HepG2 (cell line): ENCODE measurements around the gene FOSL2. TPM values are rescaled to one million over a fixed set of nuclear protein-coding genes. Genes with fewer than 3 reads are reported as not detected.

ENCODE experiments used
- ATAC-seq: fragments of 200-7000 bp; cut with Tn5 transposase; 3 replicates; pipeline ENCODE4 v1.9.1; 2020; ENCODE audit warnings: mild to moderate bottlenecking, moderate library complexity
- BruUV-seq: library from RNA; stranded (reverse); fragments of 400-500 nt; replicated peaks from 2 replicates; lab custom pipeline; 2021; lab: Mats Ljungman, UMichigan
- CTCF ChIA-PET: fragments of 300-600 bp; formaldehyde crosslinking; extraction: SDS; loops from one replicate; lab custom pipeline; 2021; ENCODE audit warnings: low total read pairs, inconsistent platforms, low intra/inter-chr PET ratio; lab: Yijun Ruan, JAX
- POLR2A ChIA-PET: fragments of 350-600 bp; sonication (Branson Sonifier 250); formaldehyde crosslinking; loops from one replicate; lab custom pipeline; 2020; ENCODE audit warnings: antibody characterized with exemption, inconsistent platforms; lab: Yijun Ruan, JAX
- DNase-seq: peaks from one replicate; pipeline ENCODE4 v3.0.0-alpha.2; 2015; ENCODE audit warnings: low spot score
- FAIRE-seq: peaks from 3 replicates; lab custom pipeline; 2011; peaks lifted over from hg19 to GRCh38; lab: Jason Lieb, UNC
- H2AFZ ChIP-seq: one replicate; pipeline ENCODE4 v1.6.1; 2011; ENCODE audit warnings: low read length, inconsistent platforms
- H3K27ac ChIP-seq: fragments of 300-600 bp; 3 replicates; pipeline ENCODE4 v1.8.0; 2011; ENCODE audit warnings: mixed run types, mild to moderate bottlenecking, mixed read lengths, low read length, inconsistent platforms; ENCODE audit not compliant: insufficient read depth; ENCODE audit errors: extremely low read length
- H3K27me3 ChIP-seq, 2 experiments: fragments of 200-600 bp in 1 of 2; 2 replicates in 1 of 2; 3 replicates in 1 of 2; pipeline versions ENCODE4 v1.6.0 to v1.8.0; 2011; ENCODE audit warnings: low read length in 2 of 2, mild to moderate bottlenecking in 2 of 2, moderate library complexity in 2 of 2, inconsistent platforms in 1 of 2; ENCODE audit not compliant: insufficient read depth in 2 of 2, control insufficient read depth in 1 of 2
- H3K36me3 ChIP-seq, 2 experiments: fragments of 200-600 bp in 1 of 2; replicated peaks in 1 of 2; 2 replicates in 1 of 2; 3 replicates in 1 of 2; pipeline versions ENCODE4 v1.5.1 to v1.8.0; 2011; ENCODE audit warnings: low read length in 2 of 2, inconsistent platforms in 1 of 2; ENCODE audit not compliant: insufficient read depth in 2 of 2, control insufficient read depth in 1 of 2
- H3K4me1 ChIP-seq: 2 replicates; pipeline ENCODE4 v1.5.1; 2012; ENCODE audit warnings: low read length, inconsistent platforms; ENCODE audit not compliant: insufficient read depth
- H3K4me2 ChIP-seq: 2 replicates; pipeline ENCODE4 v1.6.0; 2011; ENCODE audit warnings: low read depth, low read length, inconsistent platforms
- H3K4me3 ChIP-seq, 3 experiments: fragments of 200-600 bp in 1 of 3; sonication (generic), shearing (Covaris generic) in 1 of 3; replicated peaks in 1 of 3; 2 replicates each; pipeline ENCODE4 v1.5.1; 2011 to 2016; ENCODE audit warnings: low read length in 3 of 3, inconsistent platforms in 2 of 3, low read depth in 2 of 3, mild to moderate bottlenecking in 2 of 3, control low read depth in 1 of 3, mixed read lengths in 1 of 3; ENCODE audit not compliant: insufficient read depth in 1 of 3
- H3K79me2 ChIP-seq: one replicate; pipeline ENCODE4 v1.6.1; 2011; ENCODE audit warnings: low read length, inconsistent platforms; ENCODE audit not compliant: insufficient read depth
- H3K9ac ChIP-seq: 2 replicates; pipeline ENCODE4 v1.6.0; 2011; ENCODE audit warnings: mild to moderate bottlenecking, low read depth, low read length, inconsistent platforms; ENCODE audit not compliant: insufficient read depth
- H3K9me3 ChIP-seq: 2 replicates; pipeline ENCODE4 v1.5.1; 2012; ENCODE audit warnings: mild to moderate bottlenecking, low read length
- H4K20me1 ChIP-seq: 2 replicates; pipeline ENCODE4 v1.6.0; 2011; ENCODE audit warnings: inconsistent platforms, mild to moderate bottlenecking, low read length, moderate library complexity; ENCODE audit not compliant: insufficient read depth
- MAF1 ChIP-seq: sonication (generic); formaldehyde crosslinking; IDR thresholded peaks from 2 replicates; pipeline ENCODE4 v1.5.0; 2020; ENCODE audit warnings: missing genetic modification reagents, borderline replicate concordance
- NFKB2 ChIP-seq: sonication (generic); formaldehyde crosslinking; IDR thresholded peaks from 2 replicates; pipeline ENCODE4 v1.4.0; 2020; ENCODE audit warnings: missing genetic modification reagents, borderline replicate concordance
- NONO ChIP-seq, 2 experiments: fragments of 450-650 bp in 1 of 2; sonication (generic) in 1 of 2; formaldehyde crosslinking in 1 of 2; IDR thresholded peaks in 1 of 2; conservative IDR thresholded peaks in 1 of 2; 2 replicates each; pipeline versions ENCODE4 v1.6.1 to v1.8.0; 2017 to 2022; ENCODE audit warnings: mild to moderate bottlenecking in 1 of 2, missing genetic modification reagents in 1 of 2, moderate library complexity in 1 of 2
- POLR2AphosphoS5 ChIP-seq: IDR thresholded peaks from 2 replicates; pipeline ENCODE4 v1.6.1; 2012; ENCODE audit warnings: low read depth, low read length
- PRPF4 ChIP-seq: fragments of 200-400 bp; formaldehyde crosslinking; IDR thresholded peaks from 2 replicates; pipeline ENCODE4 v1.6.1; 2016; ENCODE audit warnings: low read length, low read depth; ENCODE audit not compliant: poor library complexity, severe bottlenecking
- RFX3 ChIP-seq: IDR thresholded peaks from 2 replicates; pipeline ENCODE4 v1.6.1; 2016; ENCODE audit warnings: missing biosample characterization, missing genetic modification reagents
- ZNF225 ChIP-seq: sonication (generic); formaldehyde crosslinking; IDR thresholded peaks from 2 replicates; pipeline ENCODE4 v1.4.0; 2020; ENCODE audit warnings: mild to moderate bottlenecking, missing genetic modification reagents
- ZNF232 ChIP-seq: sonication (generic); formaldehyde crosslinking; IDR thresholded peaks from 2 replicates; pipeline ENCODE4 v1.4.0; 2020; ENCODE audit warnings: missing genetic modification reagents, borderline replicate concordance
- ZNF326 ChIP-seq: sonication (generic); formaldehyde crosslinking; IDR thresholded peaks from 2 replicates; pipeline ENCODE4 v1.4.0; 2020; ENCODE audit warnings: missing genetic modification reagents, borderline replicate concordance
- ZNF367 ChIP-seq: sonication (generic); formaldehyde crosslinking; IDR thresholded peaks from 2 replicates; pipeline ENCODE4 v1.4.0; 2020; ENCODE audit warnings: missing genetic modification reagents, borderline replicate concordance
- ZNF543 ChIP-seq: sonication (generic); formaldehyde crosslinking; IDR thresholded peaks from 2 replicates; pipeline ENCODE4 v1.4.0; 2020; ENCODE audit warnings: mild to moderate bottlenecking, missing genetic modification reagents
- ZNF780A ChIP-seq: sonication (generic); formaldehyde crosslinking; IDR thresholded peaks from 2 replicates; pipeline ENCODE4 v1.8.0; 2022; ENCODE audit warnings: mild to moderate bottlenecking, missing genetic modification reagents, moderate library complexity
- WGBS: methylation state at CpG from one replicate; pipeline ENCODE4 v1.1.6; 2017; ENCODE audit warnings: low lambda C conversion rate; 5-methylcytosine and 5-hydroxymethylcytosine counted together
- in situ Hi-C: cut with HindIII; loops from 2 replicates; pipeline ENCODE4 v1.10.0; 2017; ENCODE audit warnings: low pct_unique_long_range_greater_than_20kb; ENCODE audit not compliant: extremely low pct_ligation_motif_present
- intact Hi-C: fragments of 100-400 bp; cut with micrococcal nuclease; formaldehyde crosslinking; loops from one replicate; pipeline ENCODE4 v1.10.0; 2022; ENCODE audit not compliant: unreplicated experiment
- polyA plus RNA-seq, 8 experiments: library from polyadenylated mRNA; depleted of rRNA in 3 of 8; stranded (reverse) in 7 of 8; unstranded in 1 of 8; fragments of >200 nt; fragmentation: Illumina TruSeq in 4 of 8; extraction: Trizol in 4 of 8; gene quantifications; 2 replicates each; pipeline versions ENCODE4 v1.2.1 to v1.2.3, GENCODE V29; 2011 to 2016; ENCODE audit warnings: low read depth in 4 of 8, missing spikeins in 1 of 8, mixed read lengths in 1 of 8; ENCODE audit not compliant: insufficient read depth in 1 of 8
- total RNA-seq, 5 experiments: library from RNA; depleted of rRNA; stranded (reverse); fragments of >200 nt; fragmentation: Illumina TruSeq; extraction: Trizol; gene quantifications; 2 replicates each; pipeline ENCODE4 v1.2.3, GENCODE V29; 2016; ENCODE audit warnings: low read depth in 1 of 5
- TF ChIP-seq, protein P1 (sequence below): sonication (generic); formaldehyde crosslinking; conservative IDR thresholded peaks from 2 replicates; pipeline ENCODE4 v1.8.0; 2022; ENCODE audit warnings: missing genetic modification reagents
- TF ChIP-seq, protein P2 (sequence below): sonication (generic); formaldehyde crosslinking; conservative IDR thresholded peaks from 2 replicates; pipeline ENCODE4 v1.4.0; 2020; ENCODE audit warnings: missing genetic modification reagents
- TF ChIP-seq, protein P3 (sequence below): sonication (generic); formaldehyde crosslinking; IDR thresholded peaks from 2 replicates; pipeline ENCODE4 v1.8.0; 2022; ENCODE audit warnings: missing genetic modification reagents, low read depth, mild to moderate bottlenecking, borderline replicate concordance
- TF ChIP-seq, protein P4 (sequence below): sonication (generic); formaldehyde crosslinking; IDR thresholded peaks from 2 replicates; pipeline ENCODE4 v1.4.0; 2020; ENCODE audit warnings: missing genetic modification reagents

The FOSL2 gene
- total and polyA plus RNA-seq, 2 of the 13 experiments (the other 11 are each of a cell fraction or from before 2014, with no cell fraction given): 3.4 to 18.1 TPM

DNA sequence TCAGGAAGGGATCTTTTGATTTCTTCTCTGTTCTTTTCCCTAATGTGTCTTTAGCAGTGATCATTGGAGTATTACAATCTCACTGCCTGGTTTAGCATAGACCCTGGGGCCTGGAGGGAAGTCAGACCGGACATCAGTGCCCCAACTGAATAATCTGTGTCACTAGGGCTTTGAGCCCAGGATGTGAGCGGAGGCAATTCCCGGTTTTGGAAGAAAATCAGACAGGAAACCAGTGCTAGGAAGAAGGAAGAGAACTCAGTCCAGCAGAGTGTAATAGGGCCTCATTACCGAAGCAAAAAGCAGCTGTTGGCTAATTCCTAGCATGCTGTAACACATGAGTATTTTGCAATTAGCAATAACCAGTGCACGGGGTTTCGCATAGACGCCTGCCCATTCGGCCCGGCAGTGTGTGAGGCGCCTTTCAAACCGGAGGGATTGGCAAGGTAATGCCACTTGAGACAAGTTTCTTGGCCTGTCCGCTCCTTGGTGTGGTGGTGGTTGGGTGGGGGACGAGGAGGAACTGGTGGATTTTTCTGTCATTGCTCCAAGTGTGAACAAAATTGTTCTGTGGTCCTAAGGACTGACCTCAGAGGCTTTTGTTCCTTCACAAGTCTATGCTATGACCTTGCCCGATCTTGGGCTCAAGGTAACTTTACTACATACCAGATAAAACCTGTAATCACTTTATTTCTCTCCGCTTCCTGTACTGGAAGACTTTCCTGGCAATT is 2.8 kb downstream of the FOSL2 start:
- H3K9ac ChIP-seq: peak overlapping the region; percentile 94
- POLR2A ChIA-PET: interaction anchor here (0.9 to 2.7 kb wide), 7 partner anchors 17 to 667 kb away, joined by 3 to 38 read pairs (median 5); partner anchors contain the start of genes BABAM2 and RBKS
- H3K27me3 ChIP-seq: no peaks in the 10 kb centered on the region; a peak in 1 of 5 replicates
- in situ Hi-C loops (loop anchor here (10.0 kb wide), 2 partner anchors 641 to 691 kb away; no protein-coding TSS in a partner anchor), intact Hi-C loops (loop anchor here (1.0 to 10.0 kb wide), 4 partner anchors 221 to 693 kb away; no protein-coding TSS in a partner anchor)
- peaks cover 62% of the 10 kb centered on the region for H3K79me2 ChIP-seq
- DNase-seq (no peak), FAIRE-seq (no peak), ATAC-seq (peak; percentile 0; the same call in 1 of the 3 replicates)
- peak overlapping the region; percentile 84 for H3K4me2 ChIP-seq
- peaks cover 51% of the 10 kb centered on the region; the same call in 1 of the 2 replicates for H4K20me1 ChIP-seq
- H3K36me3 ChIP-seq: peaks cover 0 to 7% of the 10 kb centered on the region in 2 experiments; a peak in 2 of 5 replicates
- BruUV-seq: no TSS peak
- CTCF ChIA-PET: interaction anchor here (1.5 to 2.8 kb wide), 3 partner anchors 588 to 712 kb away, joined by 5 to 13 read pairs (median 11); no protein-coding TSS in a partner anchor
- H3K27ac ChIP-seq: peak overlapping the region; percentile 64
- no peak overlapping the region for H2AFZ ChIP-seq
- no peaks in the 10 kb centered on the region for H3K9me3 ChIP-seq
- 4% methylated on average over 15 of the region's 15 CpGs for WGBS
- peak overlapping the region; percentile 91 to 95 (median 93) for H3K4me3 ChIP-seq
- H3K4me1 ChIP-seq: peaks cover 52% of the 10 kb centered on the region
- TF ChIP-seq POLR2AphosphoS5 (no peak), ZNF543 (CRISPR knock-in tag) (no peak), MAF1 (CRISPR knock-in tag) (no peak), NFKB2 (CRISPR knock-in tag) (no peak), RFX3 (CRISPR knock-in tag) (no peak), ZNF780A (CRISPR knock-in tag) (no peak), NONO (IDR thresholded peaks at IDR 0.05) (no peak), NONO (CRISPR knock-in tag; conservative IDR thresholded peaks at IDR 0.05) (no peak), PRPF4 (no peak), ZNF367 (CRISPR knock-in tag) (no peak), ZNF225 (CRISPR knock-in tag) (no peak; the same call in 1 of the 2 replicates), ZNF232 (peak; percentile 27; the same call in 1 of the 2 replicates), ZNF326 (no peak; the same call in 1 of the 2 replicates)
- TF ChIP-seq, protein P1, sequence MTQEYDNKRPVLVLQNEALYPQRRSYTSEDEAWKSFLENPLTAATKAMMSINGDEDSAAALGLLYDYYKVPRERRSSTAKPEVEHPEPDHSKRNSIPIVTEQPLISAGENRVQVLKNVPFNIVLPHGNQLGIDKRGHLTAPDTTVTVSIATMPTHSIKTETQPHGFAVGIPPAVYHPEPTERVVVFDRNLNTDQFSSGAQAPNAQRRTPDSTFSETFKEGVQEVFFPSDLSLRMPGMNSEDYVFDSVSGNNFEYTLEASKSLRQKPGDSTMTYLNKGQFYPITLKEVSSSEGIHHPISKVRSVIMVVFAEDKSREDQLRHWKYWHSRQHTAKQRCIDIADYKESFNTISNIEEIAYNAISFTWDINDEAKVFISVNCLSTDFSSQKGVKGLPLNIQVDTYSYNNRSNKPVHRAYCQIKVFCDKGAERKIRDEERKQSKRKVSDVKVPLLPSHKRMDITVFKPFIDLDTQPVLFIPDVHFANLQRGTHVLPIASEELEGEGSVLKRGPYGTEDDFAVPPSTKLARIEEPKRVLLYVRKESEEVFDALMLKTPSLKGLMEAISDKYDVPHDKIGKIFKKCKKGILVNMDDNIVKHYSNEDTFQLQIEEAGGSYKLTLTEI (CRISPR knock-in tag): no peak
- TF ChIP-seq, protein P2, sequence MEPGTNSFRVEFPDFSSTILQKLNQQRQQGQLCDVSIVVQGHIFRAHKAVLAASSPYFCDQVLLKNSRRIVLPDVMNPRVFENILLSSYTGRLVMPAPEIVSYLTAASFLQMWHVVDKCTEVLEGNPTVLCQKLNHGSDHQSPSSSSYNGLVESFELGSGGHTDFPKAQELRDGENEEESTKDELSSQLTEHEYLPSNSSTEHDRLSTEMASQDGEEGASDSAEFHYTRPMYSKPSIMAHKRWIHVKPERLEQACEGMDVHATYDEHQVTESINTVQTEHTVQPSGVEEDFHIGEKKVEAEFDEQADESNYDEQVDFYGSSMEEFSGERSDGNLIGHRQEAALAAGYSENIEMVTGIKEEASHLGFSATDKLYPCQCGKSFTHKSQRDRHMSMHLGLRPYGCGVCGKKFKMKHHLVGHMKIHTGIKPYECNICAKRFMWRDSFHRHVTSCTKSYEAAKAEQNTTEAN (CRISPR knock-in tag): 0 out of 2 replicates have a peak, but pooled peaks have one; percentile 39
- TF ChIP-seq, protein P3, sequence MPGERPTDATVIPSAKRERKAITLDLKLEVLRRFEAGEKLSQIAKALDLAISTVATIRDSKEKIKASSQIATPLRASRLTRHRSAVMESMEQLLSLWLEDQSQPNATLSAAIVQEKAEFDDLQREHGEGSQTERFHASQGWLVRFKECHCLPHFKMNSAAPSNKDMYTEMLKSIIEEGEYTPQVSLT (CRISPR knock-in tag): no peak
- TF ChIP-seq, protein P4, sequence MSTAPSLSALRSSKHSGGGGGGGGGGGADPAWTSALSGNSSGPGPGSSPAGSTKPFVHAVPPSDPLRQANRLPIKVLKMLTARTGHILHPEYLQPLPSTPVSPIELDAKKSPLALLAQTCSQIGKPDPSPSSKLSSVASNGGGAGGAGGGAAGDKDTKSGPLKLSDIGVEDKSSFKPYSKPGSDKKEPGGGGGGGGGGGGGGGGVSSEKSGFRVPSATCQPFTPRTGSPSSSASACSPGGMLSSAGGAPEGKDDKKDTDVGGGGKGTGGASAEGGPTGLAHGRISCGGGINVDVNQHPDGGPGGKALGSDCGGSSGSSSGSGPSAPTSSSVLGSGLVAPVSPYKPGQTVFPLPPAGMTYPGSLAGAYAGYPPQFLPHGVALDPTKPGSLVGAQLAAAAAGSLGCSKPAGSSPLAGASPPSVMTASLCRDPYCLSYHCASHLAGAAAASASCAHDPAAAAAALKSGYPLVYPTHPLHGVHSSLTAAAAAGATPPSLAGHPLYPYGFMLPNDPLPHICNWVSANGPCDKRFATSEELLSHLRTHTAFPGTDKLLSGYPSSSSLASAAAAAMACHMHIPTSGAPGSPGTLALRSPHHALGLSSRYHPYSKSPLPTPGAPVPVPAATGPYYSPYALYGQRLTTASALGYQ: 0 out of 2 replicates have a peak, but pooled peaks have one; percentile 43
